GM19043 (cell line): ENCODE data around the gene SLCO4C1.

Source experiments
- ATAC-seq: cut with Tn5 transposase; IDR thresholded peaks from one replicate; pipeline ENCODE4 v1.9.1; 2021; ENCODE audit warnings: low read depth; ENCODE audit not compliant: unreplicated experiment

SLCO4C1 gene

GRCh38 chr5:102278231-102278630 lies 17.9 kb downstream of the SLCO4C1 start:
- no peak for ATAC-seq

GRCh38 chr5:102277144-102277543 lies 18.9 kb downstream of the SLCO4C1 start:
- no peak for ATAC-seq

- no peak for ATAC-seq
These were observed 24.3 kb downstream of the SLCO4C1 start for GRCh38 chr5:102271759-102272158.

- ATAC-seq, result no peak
These were observed 26.0 kb downstream of the SLCO4C1 start for GRCh38 chr5:102270036-102270435.

GRCh38 chr5:102262688-102263087 lies 33.4 kb downstream of the SLCO4C1 start:
- no peak for ATAC-seq

GRCh38 chr5:102249381-102249780 lies 46.7 kb downstream of the SLCO4C1 start:
- ATAC-seq, result no peak

- no peak for ATAC-seq
These were observed 52.9 kb downstream of the SLCO4C1 start for GRCh38 chr5:102243213-102243612.

GRCh38 chr5:102241809-102242421 lies 54.2 kb downstream of the SLCO4C1 start:
- ATAC-seq, result no peak

GRCh38 chr5:102231693-102232619 lies 64.1 kb downstream of the SLCO4C1 start:
- peak; percentile 66 for ATAC-seq

GRCh38 chr5:102229685-102230084 lies 66.4 kb downstream of the SLCO4C1 start:
- ATAC-seq, result no peak

- ATAC-seq, result no peak
These were observed 69.8 kb downstream of the SLCO4C1 start for GRCh38 chr5:102226321-102226720.

- no peak for ATAC-seq
These were observed 72.3 kb downstream of the SLCO4C1 start for GRCh38 chr5:102223542-102224477.

GRCh38 chr5:102222772-102223171 lies 73.3 kb downstream of the SLCO4C1 start:
- ATAC-seq, result no peak

GRCh38 chr5:102221949-102222348 lies 74.1 kb downstream of the SLCO4C1 start:
- ATAC-seq, result no peak

GRCh38 chr5:102218159-102218558 lies 77.9 kb downstream of the SLCO4C1 start:
- ATAC-seq, result peak; percentile 81

- no peak for ATAC-seq
These were observed 79.4 kb downstream of the SLCO4C1 start for GRCh38 chr5:102216678-102217077.

- no peak for ATAC-seq
These were observed 84.9 kb downstream of the SLCO4C1 start for GRCh38 chr5:102211165-102211564.

GRCh38 chr5:102200861-102201260 lies 95.2 kb downstream of the SLCO4C1 start:
- no peak for ATAC-seq

GRCh38 chr5:102196481-102196880 lies 99.6 kb downstream of the SLCO4C1 start:
- no peak for ATAC-seq
